RWPE2 (cell line): Measurements from ENCODE around the gene CCDC192.

Experiments
- ATAC-seq: fragments of 200-7000 bp; cut with Tn5 transposase; 3 replicates; pipeline ENCODE4 v1.9.1; 2021; ENCODE audit warnings: low read depth
- DNase-seq: peaks from one replicate; pipeline ENCODE4 v3.0.0-alpha.2; 2020; ENCODE audit warnings: low spot score
- H3K27ac ChIP-seq: fragments of 450-650 bp; 2 replicates; pipeline ENCODE4 v1.5.1; 2017; ENCODE audit warnings: mild to moderate bottlenecking; ENCODE audit not compliant: poor library complexity, severe bottlenecking
- H3K27me3 ChIP-seq: fragments of 250-450 bp; sonication (Bioruptor Pico); 2 replicates; pipeline ENCODE4 v1.5.1; 2021; ENCODE audit warnings: mild to moderate bottlenecking, moderate library complexity; ENCODE audit not compliant: insufficient read depth, poor library complexity, severe bottlenecking
- H3K36me3 ChIP-seq: fragments of 250-450 bp; sonication (Bioruptor Pico); 2 replicates; pipeline ENCODE4 v1.5.1; 2020; ENCODE audit warnings: low read depth, mild to moderate bottlenecking, moderate library complexity
- H3K4me1 ChIP-seq: fragments of 250-450 bp; sonication (Bioruptor Pico); 2 replicates; pipeline ENCODE4 v1.5.1; 2021; ENCODE audit warnings: mild to moderate bottlenecking, moderate library complexity; ENCODE audit not compliant: insufficient read depth, poor library complexity, severe bottlenecking
- H3K4me3 ChIP-seq: fragments of 250-450 bp; sonication (Bioruptor Pico); 2 replicates; pipeline ENCODE4 v1.5.1; 2021; ENCODE audit warnings: mild to moderate bottlenecking, moderate library complexity; ENCODE audit not compliant: severe bottlenecking
- H3K9me3 ChIP-seq: fragments of 250-450 bp; sonication (Bioruptor Pico); 2 replicates; pipeline ENCODE4 v1.5.1; 2021; ENCODE audit warnings: mild to moderate bottlenecking, moderate library complexity; ENCODE audit not compliant: severe bottlenecking
- TF ChIP-seq, protein P1 (sequence below): fragments of 450-650 bp; IDR thresholded peaks from one replicate; pipeline ENCODE4 v1.5.1; 2017; ENCODE audit warnings: mild to moderate bottlenecking, moderate library complexity; ENCODE audit not compliant: poor library complexity, severe bottlenecking

The CCDC192 gene

DNA sequence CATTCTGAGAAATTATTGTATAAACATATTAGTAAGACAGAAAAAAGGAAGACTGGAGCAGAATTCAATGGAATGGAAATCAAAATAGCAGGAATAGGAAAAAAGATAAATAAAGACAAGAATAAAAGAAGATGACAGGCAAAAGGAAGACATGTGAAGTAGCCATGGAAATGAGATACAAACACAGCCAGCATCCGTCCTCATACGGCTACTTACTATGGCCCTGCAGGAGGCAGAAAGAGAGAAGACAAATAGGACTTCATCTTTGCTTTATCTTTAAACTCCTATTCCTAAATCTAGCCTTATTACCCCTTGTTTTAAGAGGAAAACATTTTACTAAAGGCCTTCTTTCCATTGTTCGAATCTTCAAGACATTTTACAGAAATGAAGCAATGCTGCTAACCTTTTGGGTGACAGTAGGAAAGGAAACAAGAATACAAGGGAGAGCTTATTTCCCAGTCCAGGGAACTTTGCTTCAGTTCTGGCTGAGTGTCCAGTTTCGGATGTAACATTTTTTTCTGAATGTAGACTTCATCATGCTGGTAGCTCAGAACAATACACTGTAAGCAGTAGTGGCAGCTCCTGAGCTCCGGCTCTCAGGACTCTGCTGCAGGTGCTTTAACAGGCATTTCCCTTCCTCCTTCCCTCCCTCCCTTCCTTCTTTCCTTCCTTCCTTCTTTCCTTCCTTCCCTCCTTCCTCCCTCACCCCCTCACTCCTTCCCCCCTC lies 274.0 kb downstream of the CCDC192 start:
- H3K27ac ChIP-seq: no peak overlapping the region

DNA sequence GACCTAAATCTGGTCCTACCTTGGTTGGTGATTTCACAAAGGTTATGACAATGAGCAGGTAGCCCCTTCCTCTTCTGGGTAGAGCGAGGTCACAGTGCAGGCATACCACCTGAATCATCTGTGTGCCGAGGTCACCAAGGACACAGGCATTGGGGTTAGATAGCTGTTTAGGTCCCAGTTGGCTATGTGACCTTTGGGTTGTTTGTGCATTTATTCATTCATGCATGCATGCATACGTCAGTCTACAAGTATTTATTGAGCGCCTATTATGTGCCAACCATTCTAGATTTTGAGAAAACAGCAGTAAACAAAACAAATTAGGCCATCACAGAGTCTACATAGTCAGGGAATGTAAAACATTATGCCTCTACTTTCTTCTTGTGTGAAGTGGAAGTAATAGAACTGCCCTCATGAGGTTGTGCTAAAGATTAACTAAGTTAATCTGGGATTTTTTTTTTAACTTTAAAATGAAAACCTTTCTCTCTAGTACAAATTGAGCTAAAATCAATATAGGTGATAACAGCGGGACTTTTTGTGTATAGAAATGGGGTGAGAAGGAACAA lies 275.6 kb downstream of the CCDC192 start:
- no peak overlapping the region for H3K4me3 ChIP-seq
- no peak for DNase-seq
- no peaks in the 10 kb centered on the region for H3K27me3 ChIP-seq
- no peaks in the 10 kb centered on the region for H3K4me1 ChIP-seq
- TF ChIP-seq, protein P1, sequence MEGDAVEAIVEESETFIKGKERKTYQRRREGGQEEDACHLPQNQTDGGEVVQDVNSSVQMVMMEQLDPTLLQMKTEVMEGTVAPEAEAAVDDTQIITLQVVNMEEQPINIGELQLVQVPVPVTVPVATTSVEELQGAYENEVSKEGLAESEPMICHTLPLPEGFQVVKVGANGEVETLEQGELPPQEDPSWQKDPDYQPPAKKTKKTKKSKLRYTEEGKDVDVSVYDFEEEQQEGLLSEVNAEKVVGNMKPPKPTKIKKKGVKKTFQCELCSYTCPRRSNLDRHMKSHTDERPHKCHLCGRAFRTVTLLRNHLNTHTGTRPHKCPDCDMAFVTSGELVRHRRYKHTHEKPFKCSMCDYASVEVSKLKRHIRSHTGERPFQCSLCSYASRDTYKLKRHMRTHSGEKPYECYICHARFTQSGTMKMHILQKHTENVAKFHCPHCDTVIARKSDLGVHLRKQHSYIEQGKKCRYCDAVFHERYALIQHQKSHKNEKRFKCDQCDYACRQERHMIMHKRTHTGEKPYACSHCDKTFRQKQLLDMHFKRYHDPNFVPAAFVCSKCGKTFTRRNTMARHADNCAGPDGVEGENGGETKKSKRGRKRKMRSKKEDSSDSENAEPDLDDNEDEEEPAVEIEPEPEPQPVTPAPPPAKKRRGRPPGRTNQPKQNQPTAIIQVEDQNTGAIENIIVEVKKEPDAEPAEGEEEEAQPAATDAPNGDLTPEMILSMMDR: no peak
- H3K27ac ChIP-seq: no peak overlapping the region
- no peaks in the 10 kb centered on the region for H3K36me3 ChIP-seq
- no peaks in the 10 kb centered on the region for H3K9me3 ChIP-seq
- no peak for ATAC-seq

More for the DNA sequence above, 274.0 kb downstream of the CCDC192 start:
- DNase-seq: no peak
- Histone ChIP-seq H3K9me3 (no peaks in the 10 kb centered on the region), H3K27me3 (no peaks in the 10 kb centered on the region), H3K4me3 (no peak overlapping the region), H3K4me1 (no peaks in the 10 kb centered on the region), H3K36me3 (no peaks in the 10 kb centered on the region)
- no peak for ATAC-seq
- TF ChIP-seq, protein P1: no peak

DNA sequence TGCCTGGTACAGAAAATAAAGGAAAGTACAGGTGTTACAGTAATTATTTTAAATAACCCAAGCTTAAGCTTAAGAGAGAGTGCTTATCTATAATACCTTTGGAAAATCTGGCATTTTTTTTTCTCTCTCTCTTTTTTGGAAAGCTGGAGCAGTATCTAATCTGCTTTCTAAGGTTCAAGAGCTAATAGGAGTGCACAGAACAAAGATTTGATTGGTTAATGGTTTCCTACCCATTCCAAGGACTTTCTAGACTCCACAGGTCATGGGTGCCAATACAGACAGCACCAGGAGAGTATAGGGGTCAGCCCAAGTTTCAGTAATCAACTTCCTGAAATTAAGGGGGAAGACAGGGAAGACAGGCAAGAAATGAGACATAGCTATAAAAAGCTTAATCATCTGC lies 276.3 kb downstream of the CCDC192 start:
- no peaks in the 10 kb centered on the region for H3K9me3 ChIP-seq
- TF ChIP-seq, protein P1: no peak
- no peaks in the 10 kb centered on the region for H3K4me1 ChIP-seq
- no peaks in the 10 kb centered on the region for H3K27me3 ChIP-seq
- ATAC-seq (no peak), DNase-seq (no peak)
- no peak overlapping the region for H3K27ac ChIP-seq
- H3K36me3 ChIP-seq: no peaks in the 10 kb centered on the region
- no peak overlapping the region for H3K4me3 ChIP-seq

DNA sequence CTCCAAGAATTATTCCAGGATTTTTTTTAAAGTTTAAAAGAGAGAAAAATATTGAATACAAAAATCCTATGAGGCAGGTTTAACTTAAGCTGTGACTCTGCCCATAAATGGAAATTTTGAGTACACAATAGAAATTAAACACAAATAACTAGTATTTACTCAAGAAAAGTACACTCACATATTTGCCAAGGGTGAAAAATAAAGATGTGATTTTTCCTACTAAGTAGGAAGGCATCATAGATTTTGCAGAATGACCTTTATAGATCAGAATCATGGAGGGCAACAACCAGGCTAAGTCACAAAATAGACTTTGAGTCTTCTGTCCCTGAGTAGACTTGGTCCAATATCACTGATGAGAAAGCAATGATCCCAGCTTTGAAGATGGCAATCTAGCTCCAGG lies 277.7 kb downstream of the CCDC192 start:
- H3K4me1 ChIP-seq: no peaks in the 10 kb centered on the region
- no peaks in the 10 kb centered on the region for H3K36me3 ChIP-seq
- no peaks in the 10 kb centered on the region for H3K9me3 ChIP-seq
- DNase-seq (no peak), ATAC-seq (no peak)
- H3K27me3 ChIP-seq: no peaks in the 10 kb centered on the region
- TF ChIP-seq, protein P1: no peak
- H3K4me3 ChIP-seq: no peak overlapping the region
- no peak overlapping the region for H3K27ac ChIP-seq

DNA sequence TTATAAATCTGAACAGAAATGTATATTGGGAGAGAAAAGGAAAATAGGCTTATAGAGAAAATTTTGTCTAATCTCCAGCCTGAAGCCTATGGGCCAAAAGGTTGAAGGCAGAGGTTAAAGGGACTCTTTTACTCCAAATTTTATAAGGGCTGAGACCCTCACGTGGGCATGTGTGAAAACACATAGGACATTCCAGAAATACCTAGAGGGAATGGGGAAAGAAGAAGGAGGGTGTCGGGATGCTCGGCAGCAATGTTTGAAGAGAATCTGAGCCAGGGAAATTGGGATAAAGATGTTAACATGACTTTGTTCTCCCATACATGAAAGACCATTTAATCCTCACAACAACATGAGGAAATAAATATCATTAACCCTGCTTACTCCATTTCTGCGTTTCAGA lies 278.3 kb downstream of the CCDC192 start:
- Histone ChIP-seq H3K36me3 (no peaks in the 10 kb centered on the region), H3K9me3 (no peaks in the 10 kb centered on the region), H3K4me3 (no peak overlapping the region), H3K27me3 (no peaks in the 10 kb centered on the region), H3K27ac (no peak overlapping the region), H3K4me1 (no peaks in the 10 kb centered on the region)
- TF ChIP-seq, protein P1: no peak
- DNase-seq (no peak), ATAC-seq (no peak)
